ENCODE results near the gene MYO1E. TPM values are rescaled to one million over a fixed set of nuclear protein-coding genes. Genes with fewer than 3 reads are reported as not detected.

Gene MYO1E
- polyA plus RNA-seq, 2 donors = 39.6 to 43.3 TPM

DNA sequence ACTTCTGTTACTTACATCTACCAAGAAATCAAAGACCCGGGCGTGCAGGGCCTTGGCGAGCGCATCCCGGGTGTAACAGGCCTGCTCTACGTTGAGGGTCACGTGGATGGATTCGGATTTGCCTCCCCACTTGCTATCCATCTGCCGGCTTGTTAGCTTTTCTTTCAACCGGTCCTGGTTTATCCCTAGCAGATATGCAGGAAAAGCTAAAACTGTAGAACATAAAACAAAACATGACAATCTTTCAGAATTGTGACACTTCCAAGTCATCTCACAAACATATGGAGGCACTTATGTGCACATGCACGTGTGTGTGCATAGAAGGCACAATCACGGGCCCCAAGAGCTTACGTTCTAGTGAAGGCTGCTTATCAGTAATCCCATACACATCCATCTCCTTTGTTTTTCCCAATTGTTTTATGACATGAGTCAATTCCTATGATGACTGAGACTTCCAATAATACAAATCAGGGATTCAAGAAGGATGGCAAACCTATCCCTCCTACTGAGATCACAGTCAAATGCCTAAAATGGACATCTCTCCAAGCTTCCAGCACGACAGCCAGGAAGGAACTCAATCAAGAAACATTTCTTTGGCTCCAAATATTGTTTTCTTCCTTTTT, 154.7 kb downstream of the MYO1E start:
- H3K36me3 ChIP-seq (ENCODE audit: control insufficient read depth in 2 of 2, insufficient read depth in 2 of 2, low read length in 1 of 2) = peaks cover 4 to 6% of the 10 kb centered on the region in 2 donors
- H3K4me3 ChIP-seq (ENCODE audit: low read depth in 1 of 2, low read length in 2 of 2) = no peak overlapping the region
- H3K9me3 ChIP-seq (ENCODE audit: control insufficient read depth in 2 of 2, insufficient read depth in 1 of 2, low read depth in 1 of 2, low read length in 1 of 2) = no peaks in the 10 kb centered on the region
- 93% methylated on average over 14 of the region's 14 CpGs for WGBS, 2 donors
- no peaks in the 10 kb centered on the region for H3K4me1 ChIP-seq (ENCODE audit: control insufficient read depth in 2 of 2, insufficient read depth in 2 of 2, low read length in 1 of 2)
- H3K27ac ChIP-seq (ENCODE audit: low read depth in 2 of 2, low read length in 1 of 2) = no peak overlapping the region
- H3K27me3 ChIP-seq (ENCODE audit: control insufficient read depth in 1 of 2, insufficient read depth in 2 of 2, low read length in 2 of 2) = no peaks in the 10 kb centered on the region

DNA sequence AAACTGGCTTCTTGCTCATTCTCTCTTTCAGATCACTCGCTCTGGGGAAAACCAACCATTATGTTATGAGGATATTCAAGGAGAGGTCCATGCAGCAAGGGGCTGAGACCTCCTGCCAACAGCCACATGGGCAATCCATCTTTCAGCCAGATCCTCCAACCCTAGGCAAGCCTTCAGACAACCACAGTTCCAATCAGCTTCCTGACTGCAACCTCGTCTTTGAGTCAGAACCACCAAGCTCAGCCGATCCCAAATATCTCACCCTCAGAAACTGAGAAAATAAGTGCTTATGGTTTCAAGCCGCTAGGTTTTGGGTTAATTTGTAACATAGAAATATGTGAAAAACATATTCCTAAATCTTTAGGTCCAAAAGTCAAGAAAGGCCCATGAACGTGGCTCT, 155.8 kb downstream of the MYO1E start:
- 89 to 93% methylated on average over 5 of the region's 5 CpGs for WGBS, 2 donors
- H3K36me3 ChIP-seq (ENCODE audit: control insufficient read depth in 2 of 2, insufficient read depth in 2 of 2, low read length in 1 of 2) = peaks cover 4% of the 10 kb centered on the region in 2 donors

DNA sequence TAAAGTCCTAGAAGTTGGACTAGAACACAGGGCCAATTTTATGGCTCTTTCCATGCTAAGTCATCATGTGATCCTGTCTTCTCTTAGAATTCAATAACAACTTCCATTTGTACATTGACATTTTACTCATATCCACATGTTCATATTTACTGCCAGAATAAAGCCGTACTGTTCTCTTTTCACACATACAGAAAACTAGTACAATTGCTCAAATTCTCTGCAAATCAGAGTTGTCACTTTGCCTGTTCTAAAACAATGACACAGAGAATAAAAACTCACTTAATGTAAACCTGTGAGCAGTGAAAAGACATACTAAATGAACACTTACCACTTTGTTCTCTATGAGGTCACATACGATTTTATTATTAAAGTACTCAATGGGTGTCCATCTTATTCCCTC, 162.5 kb downstream of the MYO1E start:
- WGBS, 2 donors = 93 to 95% methylated on average over 2 of the region's 2 CpGs
- Histone ChIP-seq H3K9me3 (ENCODE audit: control insufficient read depth in 2 of 2, insufficient read depth in 1 of 2, low read depth in 1 of 2, low read length in 1 of 2) (no peaks in the 10 kb centered on the region), H3K27ac (ENCODE audit: low read depth in 2 of 2, low read length in 1 of 2) (no peak overlapping the region), H3K4me3 (ENCODE audit: low read depth in 1 of 2, low read length in 2 of 2) (no peak overlapping the region), H3K27me3 (ENCODE audit: control insufficient read depth in 1 of 2, insufficient read depth in 2 of 2, low read length in 2 of 2) (no peaks in the 10 kb centered on the region), H3K36me3 (ENCODE audit: control insufficient read depth in 2 of 2, insufficient read depth in 2 of 2, low read length in 1 of 2) (peaks cover 3 to 12% of the 10 kb centered on the region in 2 donors), H3K4me1 (ENCODE audit: control insufficient read depth in 2 of 2, insufficient read depth in 2 of 2, low read length in 1 of 2) (no peaks in the 10 kb centered on the region)

More for the DNA sequence above, 155.8 kb downstream of the MYO1E start:
- no peaks in the 10 kb centered on the region for H3K27me3 ChIP-seq (ENCODE audit: control insufficient read depth in 1 of 2, insufficient read depth in 2 of 2, low read length in 2 of 2)
- H3K4me3 ChIP-seq (ENCODE audit: low read depth in 1 of 2, low read length in 2 of 2) = no peak overlapping the region
- H3K4me1 ChIP-seq (ENCODE audit: control insufficient read depth in 2 of 2, insufficient read depth in 2 of 2, low read length in 1 of 2) = no peaks in the 10 kb centered on the region
- no peaks in the 10 kb centered on the region for H3K9me3 ChIP-seq (ENCODE audit: control insufficient read depth in 2 of 2, insufficient read depth in 1 of 2, low read depth in 1 of 2, low read length in 1 of 2)
- no peak overlapping the region for H3K27ac ChIP-seq (ENCODE audit: low read depth in 2 of 2, low read length in 1 of 2)

DNA sequence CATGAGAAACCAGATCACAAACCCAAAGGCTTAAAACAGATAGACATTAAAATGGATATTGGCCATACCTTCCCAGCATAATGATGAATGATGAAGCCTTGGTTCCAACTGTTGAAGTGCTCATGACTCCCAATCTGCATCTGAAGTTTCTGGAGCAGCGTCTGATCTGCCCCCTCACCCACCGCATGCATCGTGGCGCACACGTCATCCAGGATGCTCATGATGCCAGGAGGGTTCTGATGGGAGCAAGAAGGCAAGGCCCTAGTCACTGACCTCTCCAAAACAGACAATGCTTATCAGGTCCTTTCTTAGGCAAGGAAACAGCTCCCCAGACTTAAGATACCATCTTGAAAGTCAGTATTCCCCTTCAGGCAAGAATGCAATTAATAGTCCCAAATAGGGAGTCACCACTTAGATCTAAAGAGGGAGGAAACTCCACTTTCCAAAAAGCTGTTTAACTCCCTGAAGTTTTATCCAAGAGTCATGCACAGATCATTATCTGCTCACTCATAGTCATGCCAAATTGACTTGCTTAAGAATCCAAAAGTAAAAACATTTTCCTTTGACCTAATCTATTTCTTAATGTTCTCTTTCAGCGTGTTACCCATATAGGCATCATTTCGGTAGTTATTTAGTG, 163.9 kb downstream of the MYO1E start:
- Histone ChIP-seq H3K36me3 (ENCODE audit: control insufficient read depth in 2 of 2, insufficient read depth in 2 of 2, low read length in 1 of 2) (peaks cover 5 to 20% of the 10 kb centered on the region in 2 donors), H3K4me1 (ENCODE audit: control insufficient read depth in 2 of 2, insufficient read depth in 2 of 2, low read length in 1 of 2) (no peaks in the 10 kb centered on the region), H3K9me3 (ENCODE audit: control insufficient read depth in 2 of 2, insufficient read depth in 1 of 2, low read depth in 1 of 2, low read length in 1 of 2) (no peaks in the 10 kb centered on the region), H3K27me3 (ENCODE audit: control insufficient read depth in 1 of 2, insufficient read depth in 2 of 2, low read length in 2 of 2) (no peaks in the 10 kb centered on the region), H3K27ac (ENCODE audit: low read depth in 2 of 2, low read length in 1 of 2) (no peak overlapping the region), H3K4me3 (ENCODE audit: low read depth in 1 of 2, low read length in 2 of 2) (no peak overlapping the region)
- whole genome bisulfite sequencing, 2 donors = 97% methylated on average over 7 of the region's 7 CpGs

DNA sequence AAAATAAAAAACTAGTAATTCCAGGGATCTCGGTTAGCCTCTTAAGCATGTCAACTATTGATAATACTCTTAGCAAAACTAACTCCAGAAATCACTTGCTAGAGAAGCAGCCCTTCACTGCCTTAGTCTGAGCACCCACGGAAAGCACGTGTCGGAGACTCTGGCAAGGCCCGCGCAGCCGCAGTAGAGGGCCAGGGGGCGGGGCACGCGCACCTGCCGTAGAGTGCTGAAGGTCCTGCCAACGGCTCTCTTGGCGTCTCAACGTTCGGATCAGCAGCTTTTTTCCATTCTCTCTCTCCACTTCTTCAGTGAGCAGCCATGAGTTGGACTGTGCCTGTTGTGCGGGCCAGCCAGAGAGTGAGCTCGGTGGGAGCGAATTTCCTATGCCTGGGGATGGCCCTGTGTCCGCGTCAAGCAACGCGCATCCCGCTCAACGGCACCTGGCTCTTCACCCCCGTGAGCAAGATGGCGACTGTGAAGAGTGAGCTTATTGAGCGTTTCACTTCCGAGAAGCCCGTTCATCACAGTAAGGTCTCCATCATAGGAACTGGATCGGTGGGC, 166.0 kb downstream of the MYO1E start, which contains the start of gene LDHAL6B:
LDHAL6B (plus strand) TSS at position 221 of the 561 bp plus-strand sequence; CDS start at position 319, 98 bp downstream.
- WGBS, 2 donors = 94 to 95% methylated on average over 30 of the region's 30 CpGs

DNA sequence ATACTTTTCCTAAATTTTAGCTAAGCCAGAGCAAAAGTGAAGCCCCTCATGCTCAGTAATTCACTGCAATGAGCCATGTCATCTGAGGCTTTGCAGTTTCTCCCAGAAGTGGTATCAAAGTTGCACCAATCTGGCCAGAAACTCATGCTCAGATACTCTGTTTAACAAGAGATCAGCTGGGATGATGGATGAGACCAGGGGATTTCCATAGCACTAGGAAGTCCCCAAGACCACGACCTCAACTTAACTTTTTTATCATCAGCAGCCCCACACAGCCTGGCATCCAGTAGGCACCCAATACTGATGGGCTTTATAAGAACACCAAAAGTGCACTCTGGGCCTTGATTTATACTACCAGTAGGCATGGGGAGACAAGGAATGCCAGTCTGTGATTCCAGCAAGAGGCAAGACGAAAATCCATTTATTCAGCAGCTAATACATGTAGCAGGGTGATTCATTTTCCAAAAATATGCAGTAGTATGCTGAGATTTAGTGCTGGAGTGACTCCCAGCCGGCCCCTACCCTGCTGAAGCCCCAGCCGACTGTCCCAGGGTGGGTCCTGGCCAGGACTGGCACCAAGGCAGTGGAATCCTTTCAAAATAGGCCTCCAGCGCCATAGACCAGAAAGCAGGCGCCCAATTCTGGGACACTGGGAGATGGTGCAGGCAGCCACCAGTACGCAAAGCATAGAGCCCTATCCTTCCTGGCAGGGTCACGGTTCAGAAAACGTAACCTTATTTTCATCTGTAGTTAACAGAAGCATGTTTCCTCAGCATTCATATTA, 166.6 kb downstream of the MYO1E start:
- Histone ChIP-seq H3K27me3 (ENCODE audit: control insufficient read depth in 1 of 2, insufficient read depth in 2 of 2, low read length in 2 of 2) (no peaks in the 10 kb centered on the region), H3K27ac (ENCODE audit: low read depth in 2 of 2, low read length in 1 of 2) (no peak overlapping the region), H3K36me3 (ENCODE audit: control insufficient read depth in 2 of 2, insufficient read depth in 2 of 2, low read length in 1 of 2) (peaks cover 5 to 23% of the 10 kb centered on the region in 2 donors), H3K9me3 (ENCODE audit: control insufficient read depth in 2 of 2, insufficient read depth in 1 of 2, low read depth in 1 of 2, low read length in 1 of 2) (no peaks in the 10 kb centered on the region), H3K4me3 (ENCODE audit: low read depth in 1 of 2, low read length in 2 of 2) (no peak overlapping the region), H3K4me1 (ENCODE audit: control insufficient read depth in 2 of 2, insufficient read depth in 2 of 2, low read length in 1 of 2) (no peaks in the 10 kb centered on the region)
- 83 to 84% methylated on average over 9 of the region's 9 CpGs for WGBS, 2 donors

More for the DNA sequence above, 166.0 kb downstream of the MYO1E start, which contains the start of gene LDHAL6B:
- H3K27ac ChIP-seq (ENCODE audit: low read depth in 2 of 2, low read length in 1 of 2) = no peak within 1 kb of the TSS
- no peak within 1 kb of the TSS for H3K4me3 ChIP-seq (ENCODE audit: low read depth in 1 of 2, low read length in 2 of 2)
- H3K4me1 ChIP-seq (ENCODE audit: control insufficient read depth in 2 of 2, insufficient read depth in 2 of 2, low read length in 1 of 2) = no peaks in the 10 kb centered on the region
- H3K27me3 ChIP-seq (ENCODE audit: control insufficient read depth in 1 of 2, insufficient read depth in 2 of 2, low read length in 2 of 2) = no peaks in the 10 kb centered on the region
- H3K36me3 ChIP-seq (ENCODE audit: control insufficient read depth in 2 of 2, insufficient read depth in 2 of 2, low read length in 1 of 2) = peaks cover 5 to 23% of the 10 kb centered on the region in 2 donors
- H3K9me3 ChIP-seq (ENCODE audit: control insufficient read depth in 2 of 2, insufficient read depth in 1 of 2, low read depth in 1 of 2, low read length in 1 of 2) = no peaks in the 10 kb centered on the region

DNA sequence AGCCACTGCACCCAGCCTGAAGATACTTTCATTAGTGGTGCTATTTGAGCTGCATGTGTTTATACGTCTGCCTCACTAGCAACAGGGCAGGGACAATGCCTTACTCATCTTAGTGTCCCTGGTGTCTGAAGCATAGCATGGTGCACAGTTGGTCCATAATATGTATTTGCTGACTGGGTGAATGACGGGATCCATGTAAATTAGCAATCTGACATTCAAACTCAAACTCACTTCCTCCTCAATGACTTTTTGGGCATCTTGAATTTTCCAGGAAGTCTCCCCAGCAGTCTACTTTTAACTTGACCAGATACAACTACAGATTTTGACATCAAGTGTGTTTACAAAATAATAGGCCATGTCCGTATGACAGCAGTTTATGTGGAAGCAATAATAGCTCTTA, 169.0 kb downstream of the MYO1E start:
- WGBS, 2 donors = 68 to 87% methylated on average over 3 of the region's 3 CpGs
- peaks cover 5 to 21% of the 10 kb centered on the region in 2 donors for H3K36me3 ChIP-seq (ENCODE audit: control insufficient read depth in 2 of 2, insufficient read depth in 2 of 2, low read length in 1 of 2)
- no peaks in the 10 kb centered on the region for H3K9me3 ChIP-seq (ENCODE audit: control insufficient read depth in 2 of 2, insufficient read depth in 1 of 2, low read depth in 1 of 2, low read length in 1 of 2)
- H3K27ac ChIP-seq (ENCODE audit: low read depth in 2 of 2, low read length in 1 of 2) = no peak overlapping the region
- no peak overlapping the region for H3K4me3 ChIP-seq (ENCODE audit: low read depth in 1 of 2, low read length in 2 of 2)
- H3K4me1 ChIP-seq (ENCODE audit: control insufficient read depth in 2 of 2, insufficient read depth in 2 of 2, low read length in 1 of 2) = no peaks in the 10 kb centered on the region
- no peaks in the 10 kb centered on the region for H3K27me3 ChIP-seq (ENCODE audit: control insufficient read depth in 1 of 2, insufficient read depth in 2 of 2, low read length in 2 of 2)

DNA sequence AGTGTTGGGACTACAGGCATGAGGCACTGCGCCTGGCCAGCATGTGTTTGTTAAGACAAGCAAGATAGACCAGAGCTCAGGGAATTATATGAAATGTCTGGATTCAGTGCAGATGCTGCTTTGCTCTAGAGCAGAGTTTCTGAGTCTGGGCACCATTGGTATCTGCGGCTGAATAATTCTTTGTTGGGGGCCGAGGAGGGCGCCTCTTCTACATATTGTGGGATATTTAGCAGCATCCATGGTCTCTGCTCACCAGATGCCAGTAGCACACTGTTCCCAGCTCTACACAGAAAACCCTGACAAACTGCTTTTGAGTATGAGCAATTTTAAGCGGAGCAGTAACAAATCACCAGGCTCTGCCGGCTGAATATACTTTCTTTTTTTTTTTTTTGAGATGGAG, 169.7 kb downstream of the MYO1E start:
- Histone ChIP-seq H3K4me3 (ENCODE audit: low read depth in 1 of 2, low read length in 2 of 2) (no peak overlapping the region), H3K9me3 (ENCODE audit: control insufficient read depth in 2 of 2, insufficient read depth in 1 of 2, low read depth in 1 of 2, low read length in 1 of 2) (no peaks in the 10 kb centered on the region), H3K36me3 (ENCODE audit: control insufficient read depth in 2 of 2, insufficient read depth in 2 of 2, low read length in 1 of 2) (peaks cover 5 to 19% of the 10 kb centered on the region in 2 donors), H3K4me1 (ENCODE audit: control insufficient read depth in 2 of 2, insufficient read depth in 2 of 2, low read length in 1 of 2) (no peaks in the 10 kb centered on the region), H3K27me3 (ENCODE audit: control insufficient read depth in 1 of 2, insufficient read depth in 2 of 2, low read length in 2 of 2) (no peaks in the 10 kb centered on the region), H3K27ac (ENCODE audit: low read depth in 2 of 2, low read length in 1 of 2) (no peak overlapping the region)
- 97% methylated on average over 6 of the region's 6 CpGs for WGBS, 2 donors

DNA sequence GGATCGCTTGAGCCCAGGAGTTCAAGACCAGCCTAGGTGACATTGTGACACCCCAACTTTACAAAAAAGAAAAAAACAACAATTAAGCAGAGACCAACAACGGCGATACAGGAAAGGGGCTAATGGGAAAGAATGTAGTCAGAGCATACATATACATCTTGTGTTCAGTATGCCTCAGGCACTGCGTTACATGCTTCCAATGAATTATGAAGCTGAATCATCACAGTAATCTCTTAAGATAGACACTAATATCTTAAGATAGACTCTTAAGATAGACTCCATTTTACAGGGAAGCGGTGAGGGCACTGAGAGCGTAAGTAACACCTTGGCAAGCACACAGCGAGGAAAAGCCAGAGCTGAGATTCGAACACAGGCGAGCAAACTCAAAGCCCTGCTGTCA, 172.1 kb downstream of the MYO1E start:
- Histone ChIP-seq H3K27ac (ENCODE audit: low read depth in 2 of 2, low read length in 1 of 2) (peak overlapping the region; percentile 11 to 74), H3K36me3 (ENCODE audit: control insufficient read depth in 2 of 2, insufficient read depth in 2 of 2, low read length in 1 of 2) (peaks cover 2 to 11% of the 10 kb centered on the region in 2 donors), H3K4me1 (ENCODE audit: control insufficient read depth in 2 of 2, insufficient read depth in 2 of 2, low read length in 1 of 2) (no peaks in the 10 kb centered on the region), H3K27me3 (ENCODE audit: control insufficient read depth in 1 of 2, insufficient read depth in 2 of 2, low read length in 2 of 2) (no peaks in the 10 kb centered on the region), H3K4me3 (ENCODE audit: low read depth in 1 of 2, low read length in 2 of 2) (no peak overlapping the region), H3K9me3 (ENCODE audit: control insufficient read depth in 2 of 2, insufficient read depth in 1 of 2, low read depth in 1 of 2, low read length in 1 of 2) (no peaks in the 10 kb centered on the region)
- WGBS, 2 donors = 79 to 82% methylated on average over 9 of the region's 9 CpGs
